Effector memory CD4-positive, alpha-beta T cell (primary cell): ENCODE results near the gene WFDC8.

Experiments
- DNase-seq, 3 donors: peaks; one replicate each; pipeline ENCODE4 v3.0.0-alpha.2; 2020
- H3K27ac ChIP-seq: 2 replicates; pipeline ENCODE4 v1.7.0; 2013; ENCODE audit warnings: mild to moderate bottlenecking, low read length, moderate library complexity; ENCODE audit not compliant: insufficient read depth, poor library complexity, severe bottlenecking
- H3K27me3 ChIP-seq: replicated peaks from 2 replicates; pipeline ENCODE4 v1.7.0; 2013; ENCODE audit warnings: mild to moderate bottlenecking, low read length; ENCODE audit not compliant: insufficient read depth, control insufficient read depth, poor library complexity, severe bottlenecking
- H3K36me3 ChIP-seq: 2 replicates; pipeline ENCODE4 v1.7.0; 2013; ENCODE audit warnings: mild to moderate bottlenecking, low read length, moderate library complexity; ENCODE audit not compliant: control insufficient read depth, insufficient read depth
- H3K4me1 ChIP-seq: 2 replicates; pipeline ENCODE4 v1.7.0; 2013; ENCODE audit warnings: low read length, mild to moderate bottlenecking; ENCODE audit not compliant: control insufficient read depth, insufficient read depth, poor library complexity, severe bottlenecking
- H3K4me3 ChIP-seq: 2 replicates; pipeline ENCODE4 v1.7.0; 2013; ENCODE audit warnings: low read length, low read depth, mild to moderate bottlenecking; ENCODE audit not compliant: insufficient read depth, poor library complexity, severe bottlenecking
- H3K9me3 ChIP-seq: 2 replicates; pipeline ENCODE4 v1.7.0; 2013; ENCODE audit warnings: mild to moderate bottlenecking, low read length, moderate library complexity; ENCODE audit not compliant: control insufficient read depth
- total RNA-seq, 3 donors: gene quantifications; one replicate each; lab custom pipeline; 2026; lab: John Stamatoyannopoulos, UW

The WFDC8 gene
- 0 reads per million in 3 donors for total RNA-seq

DNA sequence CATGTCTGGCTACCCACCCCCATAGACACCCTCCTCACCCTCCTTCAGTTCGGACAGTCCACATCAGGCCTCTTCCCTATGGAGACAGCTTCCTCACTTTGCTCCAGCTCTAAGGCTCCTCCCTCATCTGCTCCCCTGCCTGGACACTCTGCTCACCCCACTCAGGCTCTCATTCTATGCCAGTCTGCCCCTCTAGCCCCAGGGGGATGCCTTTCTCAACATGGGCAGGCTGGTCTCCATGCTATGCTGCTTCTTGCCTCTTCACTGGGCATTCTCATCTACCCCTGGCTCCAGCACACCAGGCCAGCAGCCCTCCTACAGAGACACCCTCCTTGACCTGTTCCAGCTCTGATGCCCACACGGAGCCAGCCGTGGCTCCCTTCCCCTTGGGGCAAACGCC lies at the start of gene WFDC8:
TSS of gene WFDC8 (minus strand) at position 101 of the 400 bp plus-strand sequence. CDS start at position 64, 37 bp downstream.
- no peaks in the 10 kb centered on the region for H3K36me3 ChIP-seq
- H3K9me3 ChIP-seq, result no peaks in the 10 kb centered on the region
- no peak within 1 kb of the TSS for H3K27ac ChIP-seq
- H3K27me3 ChIP-seq, result no peaks in the 10 kb centered on the region
- no peak for DNase-seq
- no peaks in the 10 kb centered on the region for H3K4me1 ChIP-seq
- no peak within 1 kb of the TSS for H3K4me3 ChIP-seq

DNA sequence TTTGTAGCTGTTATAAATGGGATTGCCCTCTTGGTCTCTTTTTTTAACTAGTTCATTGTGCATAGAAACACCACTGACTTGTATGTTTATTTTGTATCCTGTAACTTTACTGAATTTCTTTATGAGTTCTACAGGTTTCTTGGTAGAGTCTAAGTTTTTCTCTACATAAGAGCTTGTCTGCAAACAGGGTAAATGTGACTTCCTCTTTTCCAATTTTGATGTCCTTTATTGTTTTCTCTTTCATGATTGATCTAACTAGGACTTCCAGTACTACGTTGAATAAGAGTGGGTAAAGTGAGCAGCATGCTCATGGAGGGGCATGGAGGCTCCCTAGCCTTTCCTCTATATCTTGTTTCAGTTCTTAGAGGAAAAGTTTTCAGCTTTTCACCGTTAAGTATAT lies 47.5 kb upstream of the WFDC8 start:
- DNase-seq, result no peak
- H3K9me3 ChIP-seq, result no peaks in the 10 kb centered on the region
- H3K4me3 ChIP-seq, result no peak overlapping the region
- no peaks in the 10 kb centered on the region for H3K36me3 ChIP-seq
- H3K4me1 ChIP-seq, result no peaks in the 10 kb centered on the region
- no peak overlapping the region for H3K27ac ChIP-seq
- H3K27me3 ChIP-seq, result no peaks in the 10 kb centered on the region

DNA sequence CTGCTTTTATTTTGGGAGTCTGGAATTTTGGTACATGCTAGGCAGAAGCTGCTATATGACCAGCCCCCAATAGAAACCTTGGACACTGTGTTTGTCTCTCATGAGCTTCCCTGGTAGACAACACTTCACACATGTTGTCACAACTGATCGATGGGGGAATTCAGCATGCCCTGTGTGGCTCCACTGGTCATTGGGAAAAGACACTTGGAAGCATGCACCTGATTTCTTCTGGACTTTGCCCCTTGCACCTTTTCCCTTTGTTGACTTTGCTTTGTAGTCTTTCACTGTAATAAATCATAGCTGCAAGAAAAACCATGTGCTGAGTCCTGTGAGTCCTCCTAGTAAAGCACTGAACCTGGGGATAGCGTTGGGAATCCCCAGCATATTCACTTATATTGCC lies 42.5 kb upstream of the WFDC8 start:
- no peaks in the 10 kb centered on the region for H3K27me3 ChIP-seq
- no peak for DNase-seq
- H3K4me3 ChIP-seq, result no peak overlapping the region
- no peaks in the 10 kb centered on the region for H3K36me3 ChIP-seq
- no peak overlapping the region for H3K27ac ChIP-seq
- no peaks in the 10 kb centered on the region for H3K9me3 ChIP-seq
- H3K4me1 ChIP-seq, result no peaks in the 10 kb centered on the region

DNA sequence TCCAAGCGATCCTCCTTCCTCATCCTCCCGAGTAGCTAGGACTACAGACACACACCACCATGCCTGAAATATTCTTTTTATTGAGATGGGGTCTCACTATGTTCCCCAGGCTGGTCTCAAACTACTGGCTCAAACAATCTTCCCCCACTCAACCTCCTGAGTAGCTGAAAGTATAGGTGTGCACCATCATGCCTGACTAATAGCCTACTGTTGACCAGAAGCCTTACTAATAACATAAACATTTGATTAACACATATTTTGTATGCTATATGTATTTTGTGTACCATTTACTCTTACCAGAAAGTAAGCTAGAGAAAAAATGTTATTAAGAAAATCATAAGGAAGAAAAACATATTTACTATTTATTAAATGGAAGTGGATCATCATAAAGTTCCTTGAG lies 38.5 kb upstream of the WFDC8 start:
- Histone ChIP-seq H3K36me3 (no peaks in the 10 kb centered on the region), H3K9me3 (no peaks in the 10 kb centered on the region), H3K4me1 (no peaks in the 10 kb centered on the region), H3K27ac (no peak overlapping the region), H3K27me3 (no peaks in the 10 kb centered on the region), H3K4me3 (no peak overlapping the region)
- DNase-seq, result no peak

DNA sequence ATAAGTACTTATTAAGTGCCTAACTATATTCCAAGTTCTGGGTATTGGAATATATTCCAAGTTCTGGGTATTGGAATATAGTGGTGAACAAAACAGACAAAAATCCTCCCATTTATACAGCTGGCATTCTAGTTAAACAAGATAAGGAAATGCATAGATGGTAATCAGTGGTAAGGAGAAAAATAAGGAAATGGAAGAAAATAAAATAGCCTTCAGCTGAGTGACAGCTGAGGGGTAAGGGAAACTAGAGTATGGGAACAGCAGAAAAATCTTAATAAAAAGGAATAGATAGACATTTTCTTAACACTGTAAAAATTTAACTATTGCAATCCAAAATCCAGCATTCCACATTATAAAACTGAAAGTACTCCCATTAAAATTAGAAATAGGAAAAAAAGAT lies 33.2 kb upstream of the WFDC8 start:
- Histone ChIP-seq H3K27ac (no peak overlapping the region), H3K27me3 (no peaks in the 10 kb centered on the region), H3K4me3 (no peak overlapping the region)

DNA sequence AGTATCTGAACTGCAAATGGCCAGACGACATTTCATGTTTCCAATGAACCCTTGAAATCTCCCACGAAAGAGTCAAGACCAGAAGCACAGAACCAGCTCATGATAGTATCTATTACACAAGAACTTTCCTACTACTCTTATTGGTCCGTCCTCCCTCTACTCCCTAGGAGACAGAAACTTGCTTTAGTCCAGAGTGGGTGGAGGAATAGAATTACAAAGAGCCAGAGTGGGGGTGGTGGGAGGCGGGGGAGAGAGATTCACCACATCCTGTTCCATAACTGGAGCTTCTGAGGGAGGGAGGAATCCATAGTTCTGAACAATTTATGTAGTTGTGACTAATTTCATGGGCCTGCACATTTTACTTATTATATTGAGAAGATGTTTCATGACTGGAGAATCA lies 32.0 kb upstream of the WFDC8 start:
- H3K27ac ChIP-seq, result no peak overlapping the region
- H3K9me3 ChIP-seq, result peaks cover 3% of the 10 kb centered on the region
- no peak for DNase-seq
- H3K4me3 ChIP-seq, result no peak overlapping the region
- no peaks in the 10 kb centered on the region for H3K27me3 ChIP-seq
- no peaks in the 10 kb centered on the region for H3K4me1 ChIP-seq
- H3K36me3 ChIP-seq, result no peaks in the 10 kb centered on the region

More for the DNA sequence above, 33.2 kb upstream of the WFDC8 start:
- Histone ChIP-seq H3K9me3 (no peaks in the 10 kb centered on the region), H3K4me1 (no peaks in the 10 kb centered on the region), H3K36me3 (no peaks in the 10 kb centered on the region)
- DNase-seq, result no peak

DNA sequence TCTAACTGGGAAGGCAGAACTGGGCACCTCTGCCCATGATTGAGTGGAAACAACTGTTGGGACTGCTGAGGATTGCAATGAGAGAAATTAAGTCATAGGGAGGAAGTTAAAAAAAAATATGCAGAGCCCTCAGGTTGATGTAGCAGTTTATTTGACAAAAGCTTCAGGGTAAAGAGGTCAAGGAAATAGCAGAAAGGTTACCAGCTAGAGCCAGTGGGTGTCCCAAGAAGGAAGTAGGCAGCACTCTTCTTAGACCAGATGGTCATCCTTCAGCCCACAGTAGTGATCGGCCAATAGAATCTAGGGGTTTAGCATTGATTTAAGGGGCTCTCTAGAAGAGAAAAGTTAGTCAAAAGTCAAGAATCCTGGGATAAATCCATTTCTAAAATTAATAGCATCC lies 28.7 kb upstream of the WFDC8 start:
- Histone ChIP-seq H3K27ac (no peak overlapping the region), H3K9me3 (peaks cover 3% of the 10 kb centered on the region), H3K36me3 (no peaks in the 10 kb centered on the region), H3K4me1 (no peaks in the 10 kb centered on the region), H3K4me3 (no peak overlapping the region), H3K27me3 (no peaks in the 10 kb centered on the region)
- no peak for DNase-seq

DNA sequence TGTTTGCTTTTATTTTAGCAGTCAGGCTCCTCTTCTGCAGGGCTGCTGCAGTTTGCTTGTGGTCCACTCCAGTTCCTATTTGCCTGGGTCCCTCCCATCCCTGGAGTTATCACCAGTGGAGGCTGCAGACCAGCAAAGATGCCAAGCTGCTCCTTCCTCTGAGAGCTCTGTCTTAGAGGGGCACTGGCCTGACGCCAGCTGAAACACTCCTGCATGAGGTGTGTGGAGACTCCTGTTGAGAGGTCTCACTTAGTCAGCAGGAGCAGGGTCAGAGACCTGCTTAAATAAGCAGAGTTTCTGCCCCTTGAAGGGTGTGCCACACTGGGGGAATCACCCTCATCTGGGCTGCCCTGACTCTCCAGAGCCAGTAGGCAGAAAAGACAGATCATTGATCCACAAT lies 16.2 kb upstream of the WFDC8 start:
- no peaks in the 10 kb centered on the region for H3K4me1 ChIP-seq
- H3K27ac ChIP-seq, result no peak overlapping the region
- DNase-seq, result no peak
- no peak overlapping the region for H3K4me3 ChIP-seq
- H3K36me3 ChIP-seq, result no peaks in the 10 kb centered on the region
- no peaks in the 10 kb centered on the region for H3K9me3 ChIP-seq
- H3K27me3 ChIP-seq, result no peaks in the 10 kb centered on the region

DNA sequence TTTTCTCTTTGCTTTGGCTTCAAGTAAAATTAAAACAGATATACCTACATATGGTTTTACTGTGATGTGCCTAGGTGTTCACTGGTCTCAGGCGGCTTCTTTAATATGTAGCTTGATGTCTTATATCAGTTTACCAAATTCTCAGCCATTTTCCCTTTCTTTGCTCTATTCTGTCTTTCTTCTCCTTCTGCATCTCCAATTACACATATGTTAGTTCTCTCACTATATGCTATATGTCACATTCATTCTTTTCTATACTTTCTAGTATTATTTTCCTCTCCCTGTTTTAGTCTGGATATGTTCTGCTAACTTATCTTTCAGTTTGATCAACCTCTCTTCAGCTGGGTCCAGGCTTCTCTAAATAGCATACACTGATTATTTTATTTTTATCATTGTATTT lies 14.4 kb upstream of the WFDC8 start:
- H3K4me3 ChIP-seq, result no peak overlapping the region
- no peaks in the 10 kb centered on the region for H3K9me3 ChIP-seq
- H3K4me1 ChIP-seq, result no peaks in the 10 kb centered on the region
- H3K27me3 ChIP-seq, result no peaks in the 10 kb centered on the region
- H3K36me3 ChIP-seq, result no peaks in the 10 kb centered on the region
- no peak overlapping the region for H3K27ac ChIP-seq
- DNase-seq, result no peak

DNA sequence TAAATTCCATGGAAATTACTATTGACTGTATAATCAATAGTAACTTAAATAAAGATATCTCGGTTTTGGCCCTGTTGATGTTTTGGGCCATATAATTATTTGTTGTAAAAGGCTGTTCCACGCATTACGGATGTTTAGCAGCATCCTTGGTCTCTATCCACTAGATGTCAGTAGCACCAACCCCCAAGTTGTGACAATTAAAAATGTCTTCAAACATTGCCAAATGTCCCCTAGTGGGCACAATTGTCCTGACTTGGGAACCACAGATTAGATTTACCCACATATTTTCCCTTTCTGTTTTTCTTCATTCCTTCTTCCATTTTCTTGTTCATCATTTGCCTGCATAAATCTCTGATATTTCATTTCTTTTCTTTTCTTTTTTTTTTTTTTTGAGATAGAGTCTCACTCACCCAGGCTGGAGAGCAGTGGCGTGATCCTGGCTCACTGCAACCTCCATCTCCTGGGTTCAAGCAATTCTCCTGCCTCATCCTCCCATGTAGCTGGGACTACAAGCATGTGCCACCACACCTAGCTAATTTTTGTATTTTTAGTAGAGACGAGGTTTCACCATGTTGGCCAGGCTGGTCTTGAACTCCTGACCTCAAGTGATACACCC lies 13.6 kb upstream of the WFDC8 start:
- H3K9me3 ChIP-seq, result no peaks in the 10 kb centered on the region
- H3K4me3 ChIP-seq, result no peak overlapping the region
- no peaks in the 10 kb centered on the region for H3K36me3 ChIP-seq
- no peaks in the 10 kb centered on the region for H3K27me3 ChIP-seq
- no peaks in the 10 kb centered on the region for H3K4me1 ChIP-seq
- no peak overlapping the region for H3K27ac ChIP-seq
- no peak for DNase-seq
